Measurements from ENCODE around the gene PDCD4. TPM values are rescaled to one million over a fixed set of nuclear protein-coding genes. Genes with fewer than 3 reads are reported as not detected.

PDCD4 gene
- total and polyA plus RNA-seq, 10 of the 15 experiments (the other 5 are each of a cell fraction or from before 2014, with no cell fraction given): 101 to 372 (median 171) TPM

DNA sequence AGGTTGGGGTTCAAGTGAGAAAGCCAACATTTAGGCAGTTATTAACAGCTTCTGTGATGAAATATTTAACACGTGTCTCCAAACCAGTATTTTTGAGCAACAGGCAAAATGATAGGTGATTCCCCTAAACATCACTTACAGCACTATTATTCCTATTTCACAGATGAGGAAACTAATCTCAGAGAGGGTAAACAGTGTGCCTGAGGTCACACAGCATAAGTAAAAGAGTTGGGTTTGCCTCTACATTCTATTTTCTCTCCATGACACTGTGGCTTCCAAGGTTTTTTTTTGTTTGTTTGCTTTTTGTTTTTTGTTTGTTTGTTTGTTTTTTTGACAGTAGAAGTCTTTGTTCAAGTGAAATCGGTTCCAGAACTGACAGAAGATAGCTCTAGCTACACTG is 43.2 kb upstream of the PDCD4 start:
- ChIA-PET CTCF (interaction anchor here (1.0 to 1.4 kb wide), 5 partner anchors 8 to 25 kb away, joined by 3 to 6 read pairs (median 5); no protein-coding TSS in a partner anchor), POLR2A (interaction anchor here (0.7 to 1.2 kb wide), 5 partner anchors 8 to 29 kb away, joined by 3 to 5 read pairs (median 3); no protein-coding TSS in a partner anchor), RAD21 (ENCODE audit: unreplicated experiment) (interaction anchor here (1.0 kb wide), 3 partner anchors 14 to 43 kb away, joined by 3 to 7 read pairs (median 3); partner anchors contain the start of gene PDCD4), SMC1A (ENCODE audit: uncharacterized antibody, unreplicated experiment) (interaction anchor here (0.6 to 3.6 kb wide), 7 partner anchors 9 to 1494 kb away, joined by 3 to 21 read pairs (median 3); no protein-coding TSS in a partner anchor)
- H3K4me2 ChIP-seq (ENCODE audit: control insufficient read depth, insufficient read depth): no peak overlapping the region
- no peaks in the 10 kb centered on the region for H3K36me3 ChIP-seq (ENCODE audit: control insufficient read depth in 2 of 2, insufficient read depth in 2 of 2, low read length in 1 of 2)
- ATAC-seq: no peak
- DNase-seq (ENCODE audit: low read depth, low spot score): no peak
- H3K27ac ChIP-seq (ENCODE audit: control insufficient read depth, insufficient read depth): no peak overlapping the region
- H3K4me3 ChIP-seq: no peak overlapping the region
- no peak overlapping the region for H3K9ac ChIP-seq (ENCODE audit: control insufficient read depth, insufficient read depth, low read length)
- FAIRE-seq: no peak
- H3K9me3 ChIP-seq (replicated peaks; ENCODE audit: control insufficient read depth, insufficient read depth, low read length): no peaks in the 10 kb centered on the region
- H4K20me1 ChIP-seq (ENCODE audit: control insufficient read depth, insufficient read depth): no peaks in the 10 kb centered on the region
- 66% methylated on average over 2 of the region's 2 CpGs for WGBS (ENCODE audit: insufficient coverage, insufficient replicate concordance, low lambda C conversion rate, missing lambda C conversion rate)
- no TSS peak for BruUV-seq (replicated peaks)
- H3K4me1 ChIP-seq (ENCODE audit: control insufficient read depth, insufficient read depth, low read length): peaks cover 1% of the 10 kb centered on the region; the same call in 1 of the 2 replicates
- H3K27me3 ChIP-seq (replicated peaks in 1 of 2; ENCODE audit: control insufficient read depth in 2 of 2, insufficient read depth in 2 of 2, low read length in 1 of 2): no peaks in the 10 kb centered on the region
- in situ Hi-C loops (cut with MboI) (no loop called here), intact Hi-C loops (cut with micrococcal nuclease; ENCODE audit: unreplicated experiment) (no loop called here)
- H3K79me2 ChIP-seq (ENCODE audit: control insufficient read depth, insufficient read depth, low read length): no peaks in the 10 kb centered on the region
- TF ChIP-seq ZBTB11 (CRISPR knock-in tag; IDR thresholded peaks at IDR 0.05): no peak
- TF ChIP-seq CBX5 (IDR thresholded peaks at IDR 0.05; ENCODE audit: low read depth): no peak
- TF ChIP-seq IKZF2 (IDR thresholded peaks at IDR 0.05): no peak
- no peak for TF ChIP-seq TCF3 (IDR thresholded peaks at IDR 0.05; ENCODE audit: borderline replicate concordance, insufficient read depth, low read depth, low read length)
- no peak for TF ChIP-seq ETV6 (conservative IDR thresholded peaks at IDR 0.05 in 1 of 2, IDR thresholded peaks at IDR 0.05 in 1 of 2; ENCODE audit: borderline replicate concordance in 1 of 2, low read depth in 1 of 2)
- TF ChIP-seq FOS (IDR thresholded peaks at IDR 0.05; ENCODE audit: borderline replicate concordance, extremely low read depth, insufficient read length): no peak
- TF ChIP-seq IRF4 (IDR thresholded peaks at IDR 0.05; ENCODE audit: low read depth, low read length): no peak
- TF ChIP-seq, protein P1, sequence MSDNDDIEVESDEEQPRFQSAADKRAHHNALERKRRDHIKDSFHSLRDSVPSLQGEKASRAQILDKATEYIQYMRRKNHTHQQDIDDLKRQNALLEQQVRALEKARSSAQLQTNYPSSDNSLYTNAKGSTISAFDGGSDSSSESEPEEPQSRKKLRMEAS (IDR thresholded peaks at IDR 0.05; ENCODE audit: low read depth, low read length): no peak
- TF ChIP-seq, protein P2, sequence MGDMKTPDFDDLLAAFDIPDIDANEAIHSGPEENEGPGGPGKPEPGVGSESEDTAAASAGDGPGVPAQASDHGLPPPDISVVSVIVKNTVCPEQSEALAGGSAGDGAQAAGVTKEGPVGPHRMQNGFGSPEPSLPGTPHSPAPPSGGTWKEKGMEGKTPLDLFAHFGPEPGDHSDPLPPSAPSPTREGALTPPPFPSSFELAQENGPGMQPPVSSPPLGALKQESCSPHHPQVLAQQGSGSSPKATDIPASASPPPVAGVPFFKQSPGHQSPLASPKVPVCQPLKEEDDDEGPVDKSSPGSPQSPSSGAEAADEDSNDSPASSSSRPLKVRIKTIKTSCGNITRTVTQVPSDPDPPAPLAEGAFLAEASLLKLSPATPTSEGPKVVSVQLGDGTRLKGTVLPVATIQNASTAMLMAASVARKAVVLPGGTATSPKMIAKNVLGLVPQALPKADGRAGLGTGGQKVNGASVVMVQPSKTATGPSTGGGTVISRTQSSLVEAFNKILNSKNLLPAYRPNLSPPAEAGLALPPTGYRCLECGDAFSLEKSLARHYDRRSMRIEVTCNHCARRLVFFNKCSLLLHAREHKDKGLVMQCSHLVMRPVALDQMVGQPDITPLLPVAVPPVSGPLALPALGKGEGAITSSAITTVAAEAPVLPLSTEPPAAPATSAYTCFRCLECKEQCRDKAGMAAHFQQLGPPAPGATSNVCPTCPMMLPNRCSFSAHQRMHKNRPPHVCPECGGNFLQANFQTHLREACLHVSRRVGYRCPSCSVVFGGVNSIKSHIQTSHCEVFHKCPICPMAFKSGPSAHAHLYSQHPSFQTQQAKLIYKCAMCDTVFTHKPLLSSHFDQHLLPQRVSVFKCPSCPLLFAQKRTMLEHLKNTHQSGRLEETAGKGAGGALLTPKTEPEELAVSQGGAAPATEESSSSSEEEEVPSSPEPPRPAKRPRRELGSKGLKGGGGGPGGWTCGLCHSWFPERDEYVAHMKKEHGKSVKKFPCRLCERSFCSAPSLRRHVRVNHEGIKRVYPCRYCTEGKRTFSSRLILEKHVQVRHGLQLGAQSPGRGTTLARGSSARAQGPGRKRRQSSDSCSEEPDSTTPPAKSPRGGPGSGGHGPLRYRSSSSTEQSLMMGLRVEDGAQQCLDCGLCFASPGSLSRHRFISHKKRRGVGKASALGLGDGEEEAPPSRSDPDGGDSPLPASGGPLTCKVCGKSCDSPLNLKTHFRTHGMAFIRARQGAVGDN (IDR thresholded peaks at IDR 0.05): no peak
- no peak for TF ChIP-seq MXI1 (IDR thresholded peaks at IDR 0.05; ENCODE audit: low read depth, low read length)
- TF ChIP-seq NR2C2 (IDR thresholded peaks at IDR 0.05; ENCODE audit: borderline replicate concordance, control insufficient read depth, insufficient read length, low read depth): no peak
- H2AFZ ChIP-seq (ENCODE audit: control insufficient read depth, low read depth, low read length): no peak overlapping the region

Data from GM12878 (cell line).